ENCODE measurements around the gene COMMD10. TPM values are rescaled to one million over a fixed set of nuclear protein-coding genes. Genes with fewer than 3 reads are reported as not detected.
"Not testable (repeated sequence)": the region's sequence is repeated elsewhere in the genome, so short reads cannot be mapped to it uniquely, and the experiment has no call there.

The COMMD10 gene
- polyA plus RNA-seq, 1 experiment, result 10.4 TPM

GRCh38 chr5:116076496-116076895 is 8.3 kb upstream of the COMMD10 start:
- POLR2A ChIA-PET, result no interaction called here
- no peak overlapping the region for H3K4me3 ChIP-seq (ENCODE audit: low read depth, low read length)
- no peak for TF ChIP-seq CTCF (IDR thresholded peaks at IDR 0.05; ENCODE audit: insufficient read depth, low read depth, low read length)
- H3K36me3 ChIP-seq (ENCODE audit: control insufficient read depth, insufficient read depth, low read length), result no peaks in the 10 kb centered on the region
- no peaks in the 10 kb centered on the region for H3K27me3 ChIP-seq (ENCODE audit: control insufficient read depth, insufficient read depth, low read length)
- CTCF ChIA-PET, result interaction anchor here (0.6 to 1.3 kb wide), 2 partner anchors 9 to 238 kb away, joined by 4 read pairs; no protein-coding TSS in a partner anchor
- no peak for DNase-seq (ENCODE audit: low read depth)

GRCh38 chr5:116078199-116078598 is 6.6 kb upstream of the COMMD10 start:
- ChIA-PET CTCF (interaction anchor here (1.9 kb wide), 1 partner anchor 10 kb away, joined by 10 read pairs; no protein-coding TSS in a partner anchor), POLR2A (no interaction called here)
- DNase-seq (ENCODE audit: low read depth), result no peak
- Histone ChIP-seq H3K36me3 (ENCODE audit: control insufficient read depth, insufficient read depth, low read length) (no peaks in the 10 kb centered on the region), H3K4me3 (ENCODE audit: low read depth, low read length) (no peak overlapping the region), H3K27me3 (ENCODE audit: control insufficient read depth, insufficient read depth, low read length) (no peaks in the 10 kb centered on the region)
- TF ChIP-seq CTCF (IDR thresholded peaks at IDR 0.05; ENCODE audit: insufficient read depth, low read depth, low read length), result no peak

GRCh38 chr5:116084287-116084691 is 536 bp upstream of the COMMD10 start:
- DNase-seq (ENCODE audit: low read depth), result no peak
- CTCF ChIA-PET, result interaction anchor here (1.3 kb wide), 1 partner anchor 16 kb away, joined by 4 read pairs; no protein-coding TSS in a partner anchor
- Histone ChIP-seq H3K27me3 (ENCODE audit: control insufficient read depth, insufficient read depth, low read length) (no peaks in the 10 kb centered on the region), H3K36me3 (ENCODE audit: control insufficient read depth, insufficient read depth, low read length) (no peaks in the 10 kb centered on the region), H3K4me3 (ENCODE audit: low read depth, low read length) (peak overlapping the region; percentile 99)
- POLR2A ChIA-PET, result interaction anchor here (0.6 kb wide), 1 partner anchor 1657 kb away, joined by 3 read pairs; no protein-coding TSS in a partner anchor
- TF ChIP-seq CTCF (IDR thresholded peaks at IDR 0.05; ENCODE audit: insufficient read depth, low read depth, low read length), result no peak

- POLR2A ChIA-PET; H3K36me3 ChIP-seq (ENCODE audit: control insufficient read depth, insufficient read depth, low read length); DNase-seq (ENCODE audit: low read depth); H3K27me3 ChIP-seq (ENCODE audit: control insufficient read depth, insufficient read depth, low read length); CTCF ChIA-PET; H3K4me3 ChIP-seq (ENCODE audit: low read depth, low read length): not testable (repeated sequence)
These were observed 1.5 kb downstream of the COMMD10 start for GRCh38 chr5:116086309-116086708.

GRCh38 chr5:116088062-116088461 is 3.2 kb downstream of the COMMD10 start:
- ChIA-PET POLR2A (no interaction called here), CTCF (no interaction called here)

More at GRCh38 chr5:116088062-116088461, 3.2 kb downstream of the COMMD10 start:
- Histone ChIP-seq H3K27me3 (ENCODE audit: control insufficient read depth, insufficient read depth, low read length) (no peaks in the 10 kb centered on the region), H3K4me3 (ENCODE audit: low read depth, low read length) (no peak overlapping the region), H3K36me3 (ENCODE audit: control insufficient read depth, insufficient read depth, low read length) (no peaks in the 10 kb centered on the region; the same call in 1 of the 2 replicates)
- DNase-seq (ENCODE audit: low read depth), result no peak
- TF ChIP-seq CTCF (IDR thresholded peaks at IDR 0.05; ENCODE audit: insufficient read depth, low read depth, low read length), result no peak

All from BJ (cell line).